C4-2B (cell line): ENCODE measurements around the gene PRKG1.

ENCODE experiments used
- ZFX ChIP-seq: fragments of 450-650 bp; IDR thresholded peaks from 2 replicates; pipeline ENCODE4 v1.6.1; 2017
- TF ChIP-seq, protein P1 (sequence below): fragments of 450-650 bp; conservative IDR thresholded peaks from 2 replicates; pipeline ENCODE4 v1.5.1; 2017; ENCODE audit warnings: mild to moderate bottlenecking

DNA sequence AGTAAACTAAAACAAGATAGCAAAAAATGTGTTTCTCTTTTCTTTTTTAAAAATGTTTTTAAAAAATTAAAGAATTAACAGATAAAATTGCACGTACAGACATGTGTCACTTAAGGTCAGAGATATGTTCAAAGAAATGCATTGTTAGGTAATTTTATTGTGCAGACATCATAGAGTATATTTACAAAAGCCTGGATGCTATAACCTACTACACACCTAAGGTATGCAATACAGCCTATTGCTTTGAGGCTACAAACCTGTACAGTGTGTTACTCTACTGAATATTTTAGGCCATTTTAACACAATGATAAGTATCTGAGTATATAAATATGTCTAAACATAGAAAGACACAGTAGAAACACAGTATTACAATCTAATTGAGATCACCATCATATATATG is 253.1 kb downstream of the PRKG1 start:
- TF ChIP-seq, protein P1, sequence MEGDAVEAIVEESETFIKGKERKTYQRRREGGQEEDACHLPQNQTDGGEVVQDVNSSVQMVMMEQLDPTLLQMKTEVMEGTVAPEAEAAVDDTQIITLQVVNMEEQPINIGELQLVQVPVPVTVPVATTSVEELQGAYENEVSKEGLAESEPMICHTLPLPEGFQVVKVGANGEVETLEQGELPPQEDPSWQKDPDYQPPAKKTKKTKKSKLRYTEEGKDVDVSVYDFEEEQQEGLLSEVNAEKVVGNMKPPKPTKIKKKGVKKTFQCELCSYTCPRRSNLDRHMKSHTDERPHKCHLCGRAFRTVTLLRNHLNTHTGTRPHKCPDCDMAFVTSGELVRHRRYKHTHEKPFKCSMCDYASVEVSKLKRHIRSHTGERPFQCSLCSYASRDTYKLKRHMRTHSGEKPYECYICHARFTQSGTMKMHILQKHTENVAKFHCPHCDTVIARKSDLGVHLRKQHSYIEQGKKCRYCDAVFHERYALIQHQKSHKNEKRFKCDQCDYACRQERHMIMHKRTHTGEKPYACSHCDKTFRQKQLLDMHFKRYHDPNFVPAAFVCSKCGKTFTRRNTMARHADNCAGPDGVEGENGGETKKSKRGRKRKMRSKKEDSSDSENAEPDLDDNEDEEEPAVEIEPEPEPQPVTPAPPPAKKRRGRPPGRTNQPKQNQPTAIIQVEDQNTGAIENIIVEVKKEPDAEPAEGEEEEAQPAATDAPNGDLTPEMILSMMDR = no peak
- no peak for TF ChIP-seq ZFX
